Measurements from ENCODE around the gene RNF166. TPM values are rescaled to one million over a fixed set of nuclear protein-coding genes. Genes with fewer than 3 reads are reported as not detected.

Gene RNF166
- total RNA-seq, 2 donors from 2014 or later: 11.6 to 30.3 TPM

DNA sequence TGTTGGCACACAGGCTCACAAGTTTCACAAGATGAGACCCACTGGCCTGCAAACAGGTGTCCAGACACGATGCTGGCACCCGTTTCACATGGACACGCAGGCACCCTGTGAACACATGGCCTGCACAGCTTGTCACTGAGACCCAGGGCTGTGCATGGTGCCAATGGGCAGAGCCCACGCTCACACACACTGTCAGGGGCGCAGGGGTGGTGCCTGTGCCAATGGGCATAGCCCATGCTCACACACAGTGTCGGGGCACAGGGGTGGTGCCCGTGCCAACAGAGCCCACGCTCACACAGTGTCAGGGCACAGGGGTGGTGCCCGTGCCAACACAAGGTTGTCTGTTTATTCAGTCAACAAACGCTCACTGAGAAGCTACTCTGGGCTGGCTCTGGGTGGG, 29.4 kb upstream of the RNF166 start:
- TF ChIP-seq POLR2A (IDR thresholded peaks at IDR 0.05): no peak
- no peak for TF ChIP-seq POLR2AphosphoS5 (IDR thresholded peaks at IDR 0.05)
- TF ChIP-seq, protein P1, sequence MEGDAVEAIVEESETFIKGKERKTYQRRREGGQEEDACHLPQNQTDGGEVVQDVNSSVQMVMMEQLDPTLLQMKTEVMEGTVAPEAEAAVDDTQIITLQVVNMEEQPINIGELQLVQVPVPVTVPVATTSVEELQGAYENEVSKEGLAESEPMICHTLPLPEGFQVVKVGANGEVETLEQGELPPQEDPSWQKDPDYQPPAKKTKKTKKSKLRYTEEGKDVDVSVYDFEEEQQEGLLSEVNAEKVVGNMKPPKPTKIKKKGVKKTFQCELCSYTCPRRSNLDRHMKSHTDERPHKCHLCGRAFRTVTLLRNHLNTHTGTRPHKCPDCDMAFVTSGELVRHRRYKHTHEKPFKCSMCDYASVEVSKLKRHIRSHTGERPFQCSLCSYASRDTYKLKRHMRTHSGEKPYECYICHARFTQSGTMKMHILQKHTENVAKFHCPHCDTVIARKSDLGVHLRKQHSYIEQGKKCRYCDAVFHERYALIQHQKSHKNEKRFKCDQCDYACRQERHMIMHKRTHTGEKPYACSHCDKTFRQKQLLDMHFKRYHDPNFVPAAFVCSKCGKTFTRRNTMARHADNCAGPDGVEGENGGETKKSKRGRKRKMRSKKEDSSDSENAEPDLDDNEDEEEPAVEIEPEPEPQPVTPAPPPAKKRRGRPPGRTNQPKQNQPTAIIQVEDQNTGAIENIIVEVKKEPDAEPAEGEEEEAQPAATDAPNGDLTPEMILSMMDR (IDR thresholded peaks at IDR 0.05): no peak
- Histone ChIP-seq H3K27ac (no peak overlapping the region), H3K4me1 (replicated peaks) (peaks cover 14% of the 10 kb centered on the region), H3K9me3 (no peaks in the 10 kb centered on the region), H3K4me3 (no peak overlapping the region), H3K36me3 (no peaks in the 10 kb centered on the region), H3K27me3 (replicated peaks; ENCODE audit: insufficient read depth) (no peaks in the 10 kb centered on the region)
- intact Hi-C loops (cut with DNase I): loop anchor here (10.0 kb wide), 2 partner anchors 439 to 479 kb away; partner anchors contain the start of genes CDH15 and ZNF778
- WGBS: 85% methylated on average over 8 of the region's 10 CpGs
- no peak for DNase-seq (ENCODE audit: low spot score)

DNA sequence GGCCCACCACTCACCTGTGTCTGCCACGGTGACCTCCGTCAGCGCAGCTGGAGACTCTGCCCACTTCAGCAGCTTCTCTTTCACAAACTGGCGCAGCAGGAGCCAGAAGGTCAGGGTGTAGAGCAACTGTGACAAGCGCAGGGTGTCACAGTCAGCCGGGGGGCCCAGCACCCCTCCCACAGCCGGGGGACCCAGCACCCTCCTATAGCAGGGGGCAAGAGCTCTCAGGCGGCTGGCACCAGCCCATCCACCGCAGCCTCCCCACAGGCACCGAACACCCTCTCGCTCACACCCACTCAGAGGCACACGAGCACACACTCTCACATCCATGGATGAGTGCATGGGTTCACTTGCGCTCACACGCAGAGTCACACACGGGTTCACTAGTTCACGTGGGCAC, 28.9 kb upstream of the RNF166 start:
- TF ChIP-seq, protein P1 (IDR thresholded peaks at IDR 0.05): no peak
- TF ChIP-seq POLR2A (IDR thresholded peaks at IDR 0.05) (no peak), POLR2AphosphoS5 (IDR thresholded peaks at IDR 0.05) (no peak)
- no peaks in the 10 kb centered on the region for H3K9me3 ChIP-seq
- WGBS: 92% methylated on average over 16 of the region's 16 CpGs
- no peak overlapping the region for H3K4me3 ChIP-seq
- no peaks in the 10 kb centered on the region for H3K27me3 ChIP-seq (replicated peaks; ENCODE audit: insufficient read depth)
- DNase-seq (ENCODE audit: low spot score): no peak
- H3K4me1 ChIP-seq (replicated peaks): peaks cover 14% of the 10 kb centered on the region
- no peak overlapping the region for H3K27ac ChIP-seq
- intact Hi-C loops (cut with DNase I): loop anchor here (10.0 kb wide), 2 partner anchors 440 to 480 kb away; partner anchors contain the start of genes CDH15 and ZNF778
- H3K36me3 ChIP-seq: no peaks in the 10 kb centered on the region

DNA sequence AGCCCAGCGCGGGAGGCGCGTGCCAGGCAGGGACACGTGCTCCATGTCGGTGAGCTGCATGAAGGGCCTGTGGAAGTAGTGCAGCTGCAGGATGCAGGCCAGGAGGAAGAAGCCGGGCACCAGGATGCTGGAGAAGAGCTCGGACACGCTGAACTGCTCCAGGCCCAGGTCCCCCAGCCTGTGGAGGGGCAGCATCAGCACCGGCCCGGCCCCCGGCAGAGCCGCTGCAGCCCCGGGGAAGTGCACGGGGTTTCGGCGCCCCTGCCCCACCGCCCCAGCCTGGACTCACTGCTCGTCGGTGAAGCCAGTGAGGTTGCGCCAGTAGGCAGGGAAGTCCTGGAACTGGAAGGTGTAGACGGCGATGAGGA, 28.1 kb upstream of the RNF166 start:
- peaks cover 8% of the 10 kb centered on the region for H3K4me1 ChIP-seq (replicated peaks)
- TF ChIP-seq POLR2AphosphoS5 (IDR thresholded peaks at IDR 0.05) (no peak), POLR2A (IDR thresholded peaks at IDR 0.05) (no peak)
- TF ChIP-seq, protein P1 (IDR thresholded peaks at IDR 0.05): no peak
- intact Hi-C loops (cut with DNase I): loop anchor here (10.0 kb wide), 2 partner anchors 440 to 480 kb away; partner anchors contain the start of genes CDH15 and ZNF778
- H3K27me3 ChIP-seq (replicated peaks; ENCODE audit: insufficient read depth): no peaks in the 10 kb centered on the region
- H3K27ac ChIP-seq: no peak overlapping the region
- 92% methylated on average over 15 of the region's 23 CpGs for WGBS
- no peaks in the 10 kb centered on the region for H3K9me3 ChIP-seq
- no peak for DNase-seq (ENCODE audit: low spot score)
- no peak overlapping the region for H3K4me3 ChIP-seq
- no peaks in the 10 kb centered on the region for H3K36me3 ChIP-seq

DNA sequence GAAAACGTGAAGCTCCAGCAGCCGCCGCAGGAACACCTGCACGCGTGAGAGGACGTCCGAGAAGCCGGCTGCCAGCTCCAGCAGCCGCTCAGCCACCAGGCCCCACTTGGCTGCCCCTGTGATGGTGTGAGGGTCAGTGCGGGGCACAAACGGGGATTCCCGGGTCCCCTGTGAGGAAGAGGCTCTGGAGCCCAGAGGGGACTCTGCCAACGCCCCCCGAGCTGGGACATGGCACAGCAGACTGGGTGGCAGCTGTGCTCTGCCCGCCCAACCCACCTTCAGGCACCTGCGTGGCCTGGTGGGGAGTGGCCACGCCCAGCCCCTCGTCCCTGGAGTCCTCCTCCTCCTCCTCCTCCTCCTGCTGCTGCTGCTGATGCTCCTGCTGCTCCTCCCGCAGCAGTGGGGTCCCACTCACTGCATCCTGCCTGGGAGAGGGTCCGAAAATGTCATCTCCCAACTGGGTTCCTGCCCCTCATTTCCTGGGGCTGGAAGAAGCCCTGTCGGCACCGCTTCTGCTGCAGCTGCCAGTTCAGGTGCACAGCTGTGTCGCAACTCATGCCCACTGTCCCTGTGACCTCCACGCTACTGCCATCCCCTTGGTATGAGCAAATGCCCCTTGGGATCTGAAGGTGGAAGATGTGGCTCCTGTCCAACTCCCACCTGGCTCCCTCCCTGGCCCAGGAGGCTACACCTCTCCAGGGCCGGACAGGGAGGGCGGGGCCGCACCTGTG, 27.6 kb upstream of the RNF166 start:
- Histone ChIP-seq H3K36me3 (no peaks in the 10 kb centered on the region), H3K27me3 (replicated peaks; ENCODE audit: insufficient read depth) (no peaks in the 10 kb centered on the region), H3K4me1 (replicated peaks) (peaks cover 2% of the 10 kb centered on the region), H3K4me3 (no peak overlapping the region), H3K9me3 (no peaks in the 10 kb centered on the region), H3K27ac (no peak overlapping the region)
- intact Hi-C loops (cut with DNase I): loop anchor here (10.0 kb wide), 2 partner anchors 441 to 481 kb away; partner anchors contain the start of genes CDH15 and ZNF778
- WGBS: 88% methylated on average over 16 of the region's 27 CpGs
- no peak for DNase-seq (ENCODE audit: low spot score)
- TF ChIP-seq POLR2A (IDR thresholded peaks at IDR 0.05): no peak
- TF ChIP-seq, protein P1 (IDR thresholded peaks at IDR 0.05): no peak
- no peak for TF ChIP-seq POLR2AphosphoS5 (IDR thresholded peaks at IDR 0.05)

DNA sequence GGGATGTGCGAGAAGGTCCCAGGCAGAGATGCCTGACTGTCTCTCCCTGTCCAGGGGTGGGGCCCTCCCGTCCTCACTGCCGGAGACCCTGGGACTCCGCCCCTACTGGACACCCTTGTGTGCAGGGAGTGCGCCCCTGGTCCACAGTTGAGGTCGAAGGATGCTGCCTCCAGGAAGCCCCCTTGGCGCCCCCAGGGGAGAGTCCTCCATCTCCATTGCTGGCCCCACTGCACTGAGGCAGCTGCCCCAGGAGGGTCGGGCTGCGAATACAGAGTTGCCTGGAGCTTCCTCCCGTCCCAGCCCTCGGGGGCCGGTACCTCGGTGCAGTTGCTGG, 26.7 kb upstream of the RNF166 start:
- no peak overlapping the region for H3K27ac ChIP-seq
- H3K27me3 ChIP-seq (replicated peaks; ENCODE audit: insufficient read depth): no peaks in the 10 kb centered on the region
- WGBS: 91% methylated on average over 13 of the region's 13 CpGs
- no peaks in the 10 kb centered on the region for H3K9me3 ChIP-seq
- no peaks in the 10 kb centered on the region for H3K4me1 ChIP-seq (replicated peaks)
- no peak overlapping the region for H3K4me3 ChIP-seq
- H3K36me3 ChIP-seq: no peaks in the 10 kb centered on the region
- intact Hi-C loops (cut with DNase I): loop anchor here (10.0 kb wide), 2 partner anchors 442 to 482 kb away; partner anchors contain the start of genes CDH15 and ZNF778
- no peak for DNase-seq (ENCODE audit: low spot score)
- TF ChIP-seq POLR2A (IDR thresholded peaks at IDR 0.05) (no peak), POLR2AphosphoS5 (IDR thresholded peaks at IDR 0.05) (no peak)
- TF ChIP-seq, protein P1 (IDR thresholded peaks at IDR 0.05): no peak

Measured in prostate gland (tissue), 2 donors.